H1 (cell line): Measurements from ENCODE around the gene STAT5A. TPM values are rescaled to one million over a fixed set of nuclear protein-coding genes. Genes with fewer than 3 reads are reported as not detected.
"Not testable (repeated sequence)": the region's sequence is repeated elsewhere in the genome, so short reads cannot be mapped to it uniquely, and the experiment has no call there.

Source experiments
- CTCF ChIA-PET: fragments of 300-600 bp; sonication (Branson Sonifier 250); formaldehyde crosslinking; loops from one replicate; lab custom pipeline; 2021; ENCODE audit not compliant: partially characterized antibody; lab: Charles Lee
- POLR2A ChIA-PET: fragments of 300-600 bp; sonication (Branson Sonifier 250); formaldehyde crosslinking; loops from one replicate; lab custom pipeline; 2021; ENCODE audit warnings: inconsistent platforms; ENCODE audit not compliant: partially characterized antibody; lab: Charles Lee
- DNase-seq, 2 experiments: peaks; one replicate each; pipeline versions ENCODE4 v3.0.0 to v3.0.0-alpha.2; 2010 to 2022; ENCODE audit warnings: low spot score in 2 of 2, low read depth in 1 of 2, mixed read lengths in 1 of 2
- FAIRE-seq: peaks from 2 replicates; lab custom pipeline; 2011; peaks lifted over from hg19 to GRCh38; lab: Jason Lieb, UNC
- H2AFZ ChIP-seq: 2 replicates; pipeline ENCODE4 v1.8.1; 2012; ENCODE audit warnings: low read length, inconsistent platforms
- H2AK5ac ChIP-seq: 2 replicates; pipeline ENCODE4 v1.6.1; 2013; ENCODE audit warnings: low read depth, low read length
- H2BK120ac ChIP-seq: replicated peaks from 2 replicates; pipeline ENCODE3; 2013; ENCODE audit warnings: low read depth, low read length, inconsistent platforms
- H2BK12ac ChIP-seq: 2 replicates; pipeline ENCODE4 v1.6.1; 2013; ENCODE audit warnings: low read depth, low read length
- H2BK15ac ChIP-seq: 2 replicates; pipeline ENCODE4 v1.6.1; 2013; ENCODE audit warnings: low read length
- H2BK20ac ChIP-seq: 2 replicates; pipeline ENCODE4 v1.6.1; 2013; ENCODE audit warnings: low read length
- H2BK5ac ChIP-seq: 2 replicates; pipeline ENCODE4 v1.6.1; 2013; ENCODE audit warnings: low read depth, low read length
- H3K14ac ChIP-seq: 2 replicates; pipeline ENCODE4 v1.6.1; 2013; ENCODE audit warnings: inconsistent platforms; ENCODE audit not compliant: insufficient read length
- H3K18ac ChIP-seq: 2 replicates; pipeline ENCODE4 v1.6.1; 2013; ENCODE audit warnings: low read length; ENCODE audit errors: extremely low read depth
- H3K23ac ChIP-seq: 2 replicates; pipeline ENCODE4 v1.6.1; 2013; ENCODE audit warnings: inconsistent platforms; ENCODE audit not compliant: insufficient read length
- H3K23me2 ChIP-seq: 2 replicates; pipeline ENCODE4 v1.6.1; 2013; ENCODE audit warnings: low read depth, low read length
- H3K27ac ChIP-seq: 2 replicates; pipeline ENCODE4 v1.6.1; 2011; ENCODE audit warnings: low read depth, low read length, inconsistent platforms
- H3K27me3 ChIP-seq, 4 experiments: replicated peaks in 1 of 4; 1 replicate in 1 of 4; 2 replicates in 3 of 4; pipeline versions ENCODE4 v1.6.1 to v1.8.1; 2011 to 2013; ENCODE audit warnings: low read length in 3 of 4, mild to moderate bottlenecking in 3 of 4, inconsistent platforms in 2 of 4, mixed read lengths in 2 of 4, moderate library complexity in 1 of 4; ENCODE audit not compliant: control insufficient read depth in 3 of 4, insufficient read depth in 3 of 4; ENCODE audit errors: extremely low read depth in 1 of 4
- H3K36me3 ChIP-seq, 4 experiments: 2 replicates each; pipeline versions ENCODE4 v1.6.1 to v1.8.1; 2011 to 2013; ENCODE audit warnings: mild to moderate bottlenecking in 4 of 4, low read length in 3 of 4, moderate library complexity in 2 of 4, control low read depth in 1 of 4, inconsistent platforms in 1 of 4; ENCODE audit not compliant: insufficient read depth in 4 of 4, control insufficient read depth in 2 of 4
- H3K4ac ChIP-seq: replicated peaks from 2 replicates; pipeline ENCODE3; 2013; ENCODE audit warnings: low read length, low read depth, mixed read lengths, inconsistent platforms; ENCODE audit not compliant: insufficient read length
- H3K4me1 ChIP-seq, 4 experiments: replicated peaks in 1 of 4; 1 replicate in 1 of 4; 2 replicates in 3 of 4; pipeline versions ENCODE4 v1.6.1 to v1.8.1; 2011 to 2013; ENCODE audit warnings: low read length in 3 of 4, inconsistent platforms in 2 of 4, mixed read lengths in 1 of 4; ENCODE audit not compliant: insufficient read depth in 4 of 4, control insufficient read depth in 3 of 4
- H3K4me2 ChIP-seq, 2 experiments: 2 replicates each; pipeline versions ENCODE4 v1.6.1 to v1.8.1; 2011 to 2013; ENCODE audit warnings: low read depth in 2 of 2, low read length in 2 of 2, control low read depth in 1 of 2, inconsistent platforms in 1 of 2, mild to moderate bottlenecking in 1 of 2; ENCODE audit not compliant: insufficient read depth in 1 of 2
- H3K4me3 ChIP-seq, 4 experiments: fragments of 200-600, 300-600 bp in 1 of 4; sonication (generic), shearing (Covaris generic), sonication (Bioruptor Twin) in 1 of 4; 2 replicates each; pipeline versions ENCODE4 v1.5.1 to v1.8.1; 2011 to 2016; ENCODE audit warnings: low read length in 4 of 4, low read depth in 3 of 4, control low read depth in 2 of 4, inconsistent platforms in 2 of 4, mild to moderate bottlenecking in 2 of 4, mixed read lengths in 1 of 4, moderate library complexity in 1 of 4; ENCODE audit not compliant: insufficient read depth in 2 of 4; ENCODE audit errors: extremely low read depth in 1 of 4
- H3K56ac ChIP-seq: replicated peaks from 2 replicates; pipeline ENCODE3; 2013; ENCODE audit warnings: low read depth, mild to moderate bottlenecking, mixed read lengths, low read length, inconsistent platforms; ENCODE audit not compliant: insufficient read length
- H3K79me1 ChIP-seq: 2 replicates; pipeline ENCODE4 v1.6.1; 2013; ENCODE audit warnings: low read depth, low read length, control low read depth
- H3K79me2 ChIP-seq, 2 experiments: 2 replicates each; pipeline versions ENCODE4 v1.6.1 to v1.8.1; 2012 to 2013; ENCODE audit warnings: low read length in 2 of 2, mild to moderate bottlenecking in 2 of 2, inconsistent platforms in 1 of 2; ENCODE audit not compliant: insufficient read depth in 2 of 2, control insufficient read depth in 1 of 2
- H3K9ac ChIP-seq, 4 experiments: replicated peaks in 1 of 4; 1 replicate in 1 of 4; 2 replicates in 3 of 4; pipeline versions ENCODE4 v1.6.1 to v1.8.1; 2011 to 2013; ENCODE audit warnings: low read depth in 3 of 4, low read length in 3 of 4, control low read depth in 2 of 4, mild to moderate bottlenecking in 2 of 4, moderate library complexity in 2 of 4, inconsistent platforms in 1 of 4; ENCODE audit errors: extremely low read depth in 1 of 4
- H3K9me3 ChIP-seq, 2 experiments: 2 replicates each; pipeline versions ENCODE4 v1.6.1 to v1.8.1; 2012 to 2013; ENCODE audit warnings: mild to moderate bottlenecking in 2 of 2, moderate library complexity in 2 of 2, control low read depth in 1 of 2, inconsistent platforms in 1 of 2, low read depth in 1 of 2, low read length in 1 of 2, mixed read lengths in 1 of 2; ENCODE audit not compliant: insufficient read depth in 2 of 2
- H4K20me1 ChIP-seq, 2 experiments: replicated peaks in 1 of 2; 2 replicates each; pipeline versions ENCODE3 to v1.8.1; 2011 to 2013; ENCODE audit warnings: inconsistent platforms in 2 of 2, low read length in 2 of 2, mild to moderate bottlenecking in 1 of 2; ENCODE audit not compliant: insufficient read depth in 2 of 2, control insufficient read depth in 1 of 2
- H4K5ac ChIP-seq: 2 replicates; pipeline ENCODE4 v1.6.1; 2013; ENCODE audit warnings: low read length, low read depth, mixed read lengths, inconsistent platforms; ENCODE audit not compliant: insufficient read length
- H4K8ac ChIP-seq: 2 replicates; pipeline ENCODE4 v1.8.0; 2013; ENCODE audit warnings: mild to moderate bottlenecking, moderate library complexity, low read length, inconsistent platforms; ENCODE audit not compliant: insufficient read depth; ENCODE audit errors: extremely low read depth
- H4K91ac ChIP-seq: replicated peaks from 2 replicates; pipeline ENCODE3; 2013; ENCODE audit warnings: low read length, mixed read lengths, inconsistent platforms; ENCODE audit not compliant: insufficient read length
- ASH2L ChIP-seq: fragments of 200-600, 300-600 bp; sonication (generic); IDR thresholded peaks from one replicate; pipeline ENCODE4 v1.7.1; 2017; ENCODE audit warnings: low read length
- JUN ChIP-seq: IDR thresholded peaks from 2 replicates; pipeline ENCODE4 v1.6.1; 2011; ENCODE audit warnings: low read depth, mild to moderate bottlenecking, improper control_type of control experiment, low read length
- NANOG ChIP-seq: IDR thresholded peaks from 2 replicates; pipeline ENCODE4 v1.6.1; 2011; ENCODE audit warnings: low read length, low read depth, mild to moderate bottlenecking, inconsistent platforms; ENCODE audit not compliant: insufficient read depth, poor library complexity, severe bottlenecking
- RBBP5 ChIP-seq: IDR thresholded peaks from 2 replicates; pipeline ENCODE4 v1.7.1; 2012; ENCODE audit warnings: low read depth, mild to moderate bottlenecking, inconsistent platforms, low read length, moderate library complexity, borderline replicate concordance
- SUZ12 ChIP-seq: fragments of 200-600 bp; sonication (generic); IDR thresholded peaks from 2 replicates; pipeline ENCODE4 v1.6.1; 2012; ENCODE audit warnings: mild to moderate bottlenecking, inconsistent platforms, low read length, moderate library complexity, mixed read lengths
- TAF1 ChIP-seq: IDR thresholded peaks from 2 replicates; pipeline ENCODE4 v1.6.1; 2011; ENCODE audit warnings: mild to moderate bottlenecking, low read depth, low read length
- TBP ChIP-seq: IDR thresholded peaks from 2 replicates; pipeline ENCODE4 v1.6.1; 2011; ENCODE audit warnings: low read depth, low read length, improper control_type of control experiment
- WGBS, 2 experiments: shearing (Covaris generic) in 1 of 2; methylation state at CpG; one replicate each; pipeline versions ENCODE4 v1.1.6 to v1.1.7; 2013 to 2015; ENCODE audit warnings: low lambda C conversion rate in 2 of 2, mixed read lengths in 2 of 2, inconsistent platforms in 1 of 2, low coverage in 1 of 2, missing lambda C conversion rate in 1 of 2; ENCODE audit not compliant: insufficient replicate concordance in 2 of 2, insufficient coverage in 1 of 2, insufficient read length in 1 of 2; ENCODE audit errors: extremely low coverage in 1 of 2, missing lambda C conversion rate in 1 of 2; 5-methylcytosine and 5-hydroxymethylcytosine counted together
- polyA plus RNA-seq, 7 experiments: library from polyadenylated mRNA; depleted of rRNA in 3 of 7; stranded (reverse) in 5 of 7; unstranded in 2 of 7; fragments of >200 nt in 5 of 7; fragments of 200-250 nt in 2 of 7; gene quantifications; 1 replicate in 5 of 7; 2 replicates in 1 of 7; 4 replicates in 1 of 7; pipeline versions ENCODE4 v1.2.1 to v1.2.3, GENCODE V29; 2011 to 2013; ENCODE audit warnings: missing spikeins in 2 of 7, mixed read lengths in 2 of 7
- total RNA-seq: library from RNA; stranded (reverse); fragmentation: NEBNext Ultra II Directional; extraction: Animal tissue kit (Norgen Biotek cat#: 25700); gene quantifications from 2 replicates; pipeline ENCODE4 v1.2.1, GENCODE V29; 2021

The STAT5A gene
- total and polyA plus RNA-seq, 2 of the 8 experiments (the other 6 are each of a cell fraction or from before 2014, with no cell fraction given) = 4.2 to 5.4 TPM

DNA sequence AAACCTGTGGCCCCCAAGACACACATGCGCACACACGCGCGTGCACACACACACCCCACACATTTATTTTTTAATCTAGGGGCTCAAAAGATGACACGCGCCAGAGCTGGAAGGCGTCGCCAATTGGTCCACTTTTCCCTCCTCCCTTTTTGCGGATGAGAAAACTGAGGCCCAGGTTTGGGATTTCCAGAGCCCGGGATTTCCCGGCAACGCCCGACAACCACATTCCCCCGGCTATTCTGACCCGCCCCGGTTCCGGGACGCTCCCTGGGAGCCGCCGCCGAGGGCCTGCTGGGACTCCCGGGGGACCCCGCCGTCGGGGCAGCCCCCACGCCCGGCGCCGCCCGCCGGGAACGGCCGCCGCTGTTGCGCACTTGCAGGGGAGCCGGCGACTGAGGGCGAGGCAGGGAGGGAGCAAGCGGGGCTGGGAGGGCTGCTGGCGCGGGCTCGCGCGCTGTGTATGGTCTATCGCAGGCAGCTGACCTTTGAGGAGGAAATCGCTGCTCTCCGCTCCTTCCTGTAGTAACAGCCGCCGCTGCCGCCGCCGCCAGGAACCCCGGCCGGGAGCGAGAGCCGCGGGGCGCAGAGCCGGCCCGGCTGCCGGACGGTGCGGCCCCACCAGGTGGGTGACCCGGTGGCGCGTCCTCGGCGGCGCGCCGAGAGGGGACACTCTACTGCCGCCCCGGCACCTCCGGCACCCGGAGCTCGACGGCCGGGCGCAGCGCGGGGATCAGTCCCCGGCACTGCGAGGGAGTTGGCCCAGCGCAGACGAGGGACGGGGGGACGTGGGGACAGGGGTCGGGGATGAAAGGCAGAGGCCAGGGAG is at the start of gene STAT5A (continued):
- TF ChIP-seq NANOG = no peak
- TF ChIP-seq RBBP5 = peak; percentile 51; the same call in 1 of the 2 replicates
- TF ChIP-seq JUN = no peak
- TF ChIP-seq TAF1 = 0 out of 2 replicates have a peak, but pooled peaks have one; percentile 37
- peak; percentile 50 for TF ChIP-seq ASH2L
- peak; percentile 70 for TF ChIP-seq SUZ12
- 0 out of 2 replicates have a peak, but pooled peaks have one; percentile 17 for TF ChIP-seq TBP
- TF ChIP-seq, all 59 proteins: peak for 10

DNA sequence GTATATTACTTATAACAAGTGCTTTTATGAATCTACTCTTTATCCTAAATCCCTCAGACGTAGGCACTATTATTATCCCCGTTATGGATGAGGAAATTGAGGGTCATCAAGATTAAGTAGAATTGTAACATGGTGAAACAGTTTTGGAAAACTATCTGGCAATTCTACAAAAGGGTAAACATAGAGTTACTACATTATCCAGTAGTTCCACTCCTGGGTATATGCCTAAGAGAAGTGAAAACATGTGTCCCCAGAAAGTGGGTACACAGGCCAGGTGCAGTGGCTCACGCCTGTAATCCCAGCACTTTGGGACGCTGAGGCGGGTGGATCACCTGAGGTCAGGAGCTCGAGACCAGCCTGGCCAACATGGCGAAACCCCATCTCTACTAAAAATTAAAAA is 48.7 kb upstream of the STAT5A start:
- not testable (repeated sequence) for H3K9me3 ChIP-seq, H4K91ac ChIP-seq, H3K27me3 ChIP-seq, H4K8ac ChIP-seq, H2BK20ac ChIP-seq, H3K14ac ChIP-seq, H3K4me3 ChIP-seq, H4K5ac ChIP-seq, H2BK120ac ChIP-seq, H3K9ac ChIP-seq, FAIRE-seq, H4K20me1 ChIP-seq, H3K36me3 ChIP-seq, H2BK12ac ChIP-seq, H3K18ac ChIP-seq, H3K23me2 ChIP-seq, H2AFZ ChIP-seq, H2BK15ac ChIP-seq, H3K56ac ChIP-seq, H2BK5ac ChIP-seq, H3K4ac ChIP-seq, H3K27ac ChIP-seq, DNase-seq, H3K79me1 ChIP-seq, H2AK5ac ChIP-seq, H3K4me2 ChIP-seq, H3K4me1 ChIP-seq, H3K23ac ChIP-seq
- POLR2A ChIA-PET = interaction anchor here (0.7 kb wide), 1 partner anchor 10 kb away, joined by 3 read pairs; no protein-coding TSS in a partner anchor
- 92% methylated on average over 7 of the region's 7 CpGs; no CpG with 5 or more reads in 1 of the 2 experiments for WGBS, 2 experiments
- CTCF ChIA-PET = interaction anchor here (1.1 to 7.8 kb wide), 2 partner anchors 17 to 163 kb away, joined by 4 to 56 read pairs; no protein-coding TSS in a partner anchor
- peaks cover 0 to 23% of the 10 kb centered on the region in 2 experiments; a peak in 2 of 4 replicates for H3K79me2 ChIP-seq
